ENCODE results near the gene LRRC8D. TPM values are rescaled to one million over a fixed set of nuclear protein-coding genes. Genes with fewer than 3 reads are reported as not detected.

LRRC8D gene
- polyA plus RNA-seq, 2 of the 4 experiments (the other 2 are of a cell fraction): 41.8 to 76.7 TPM

GRCh38 chr1:89897347-89898133 lies 76.7 kb downstream of the LRRC8D start:
- CTCF ChIA-PET: no interaction called here
- no peak overlapping the region for H3K4me3 ChIP-seq
- FAIRE-seq: no peak
- WGBS (ENCODE audit: missing lambda C conversion rate): 95% methylated on average over 8 of the region's 8 CpGs
- no peaks in the 10 kb centered on the region for H3K9me3 ChIP-seq
- no peak for TF ChIP-seq EP300 (IDR thresholded peaks at IDR 0.05)
- TF ChIP-seq CEBPB (IDR thresholded peaks at IDR 0.05): peak in 1 of 2 experiments; percentile 40; a peak in 2 of 4 replicates
- H3K4me1 ChIP-seq: peaks cover 90% of the 10 kb centered on the region
- ATAC-seq: no peak
- H3K4me2 ChIP-seq: no peak overlapping the region
- peak overlapping the region in 1 of 2 experiments; percentile 51; a peak in 2 of 6 replicates for H3K27ac ChIP-seq
- POLR2A ChIA-PET: no interaction called here
- DNase-seq (ENCODE audit: low read depth in 1 of 2, low spot score in 1 of 2): no peak

- FAIRE-seq (no peak), ATAC-seq (no peak), DNase-seq (ENCODE audit: low read depth in 1 of 2, low spot score in 1 of 2) (no peak)
- Histone ChIP-seq H3K4me1 (peaks cover 91% of the 10 kb centered on the region), H3K4me3 (no peak overlapping the region), H3K4me2 (no peak overlapping the region), H3K9me3 (no peaks in the 10 kb centered on the region), H3K27ac (peak overlapping the region in 1 of 2 experiments; percentile 51; a peak in 3 of 6 replicates)
- TF ChIP-seq RAD21 (conservative IDR thresholded peaks at IDR 0.05 in 1 of 2, IDR thresholded peaks at IDR 0.05 in 1 of 2) (no peak), KDM5A (IDR thresholded peaks at IDR 0.05) (no peak), HOXB13 (CRISPR knock-in tag; IDR thresholded peaks at IDR 0.05; ENCODE audit: low read depth) (no peak), KDM1A (IDR thresholded peaks at IDR 0.05; ENCODE audit: low read depth) (no peak), MAFK (IDR thresholded peaks at IDR 0.05; ENCODE audit: partially characterized antibody) (no peak), HES2 (IDR thresholded peaks at IDR 0.05) (no peak), HEYL (CRISPR knock-in tag; IDR thresholded peaks at IDR 0.05) (no peak), HOXA7 (CRISPR knock-in tag; IDR thresholded peaks at IDR 0.05) (no peak), EHMT2 (IDR thresholded peaks at IDR 0.05; ENCODE audit: low read depth) (no peak), ATOH8 (CRISPR knock-in tag; IDR thresholded peaks at IDR 0.05; ENCODE audit: low read depth) (no peak), RNF2 (IDR thresholded peaks at IDR 0.05; ENCODE audit: borderline replicate concordance, low read depth) (no peak), JUN (IDR thresholded peaks at IDR 0.05) (no peak), ZFP36 (IDR thresholded peaks at IDR 0.05; ENCODE audit: borderline replicate concordance, partially characterized antibody) (no peak), EP300 (IDR thresholded peaks at IDR 0.05) (no peak), MAX (IDR thresholded peaks at IDR 0.05) (no peak), REST (IDR thresholded peaks at IDR 0.05) (no peak), HMGXB4 (CRISPR knock-in tag; IDR thresholded peaks at IDR 0.05; ENCODE audit: borderline replicate concordance) (no peak)
- WGBS (ENCODE audit: missing lambda C conversion rate): 91% methylated on average over 6 of the region's 6 CpGs
- ChIA-PET POLR2A (no interaction called here), CTCF (no interaction called here)
Measured at GRCh38 chr1:89898150-89898549, 77.3 kb downstream of the LRRC8D start.
